NOMO-1 (cell line): ENCODE measurements around the gene LDAF1.
"Not testable (repeated sequence)": the region's sequence is repeated elsewhere in the genome, so short reads cannot be mapped to it uniquely, and the experiment has no call there.

Experiments
- DNase-seq, 2 experiments: peaks; one replicate each; lab custom pipeline; 2025; ENCODE audit not compliant: unreplicated experiment in 2 of 2; lab: John Stamatoyannopoulos, UW

LDAF1 gene

DNA sequence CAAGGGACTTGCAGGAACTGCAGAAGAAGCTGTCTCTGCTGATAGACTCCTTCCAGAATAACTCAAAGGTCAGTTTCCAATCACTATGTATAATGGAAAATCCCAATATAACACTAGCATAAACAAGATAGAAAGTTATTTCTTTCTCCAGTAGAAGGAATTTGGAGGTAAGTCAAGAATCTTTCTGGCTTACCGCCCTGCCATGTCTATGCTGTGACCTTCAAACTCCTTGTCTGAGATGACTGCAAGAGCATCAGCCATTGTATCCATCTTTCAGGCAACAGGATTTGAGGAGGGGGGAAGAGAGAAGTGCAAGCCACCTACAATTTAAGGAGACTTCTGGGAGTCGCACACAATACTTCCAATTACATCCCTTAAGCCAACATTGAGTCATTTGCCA, 2.7 kb downstream of the LDAF1 start:
- no peak for DNase-seq

DNA sequence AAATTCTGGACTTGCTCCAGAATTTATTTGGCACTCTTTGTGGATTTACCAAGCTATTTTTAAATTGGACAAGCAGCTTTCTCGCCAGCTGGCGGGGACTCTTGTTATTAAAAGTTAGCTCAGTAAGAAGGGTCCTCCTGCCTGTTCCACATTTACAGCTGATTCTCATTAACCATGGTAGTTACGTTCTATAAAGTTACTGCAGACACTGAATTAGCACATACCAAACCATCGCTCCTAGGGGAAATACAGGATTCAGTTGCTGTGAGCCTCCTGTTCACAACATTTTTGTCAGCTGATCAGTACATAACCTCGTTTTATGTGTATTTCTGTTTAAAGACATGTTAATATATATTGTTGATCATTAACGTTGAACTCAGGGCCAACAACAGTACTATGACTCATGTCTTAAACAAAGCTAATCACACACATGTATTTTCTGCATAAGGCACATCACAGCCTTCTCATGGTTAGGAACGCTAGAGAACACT, 4.2 kb downstream of the LDAF1 start:
- DNase-seq: no peak

DNA sequence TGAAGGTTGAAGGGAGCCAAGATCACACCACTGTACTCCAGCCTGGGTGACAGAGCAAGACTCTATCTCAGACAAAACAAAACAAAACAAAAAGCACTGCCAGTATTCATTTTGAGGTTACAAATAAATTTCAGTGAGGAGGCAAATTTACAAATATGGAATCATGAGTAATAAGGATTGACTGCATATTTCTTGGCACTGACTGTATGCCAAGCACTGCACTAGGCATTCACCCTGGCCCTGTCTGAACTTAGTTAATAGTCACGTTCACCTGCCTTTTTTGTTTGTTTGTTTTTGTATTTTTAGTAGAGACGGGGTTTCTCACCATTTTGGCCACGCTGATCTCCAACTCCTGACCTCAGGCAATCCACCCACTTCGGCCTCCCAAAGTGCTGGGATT, 5.1 kb downstream of the LDAF1 start:
- DNase-seq: no peak

DNA sequence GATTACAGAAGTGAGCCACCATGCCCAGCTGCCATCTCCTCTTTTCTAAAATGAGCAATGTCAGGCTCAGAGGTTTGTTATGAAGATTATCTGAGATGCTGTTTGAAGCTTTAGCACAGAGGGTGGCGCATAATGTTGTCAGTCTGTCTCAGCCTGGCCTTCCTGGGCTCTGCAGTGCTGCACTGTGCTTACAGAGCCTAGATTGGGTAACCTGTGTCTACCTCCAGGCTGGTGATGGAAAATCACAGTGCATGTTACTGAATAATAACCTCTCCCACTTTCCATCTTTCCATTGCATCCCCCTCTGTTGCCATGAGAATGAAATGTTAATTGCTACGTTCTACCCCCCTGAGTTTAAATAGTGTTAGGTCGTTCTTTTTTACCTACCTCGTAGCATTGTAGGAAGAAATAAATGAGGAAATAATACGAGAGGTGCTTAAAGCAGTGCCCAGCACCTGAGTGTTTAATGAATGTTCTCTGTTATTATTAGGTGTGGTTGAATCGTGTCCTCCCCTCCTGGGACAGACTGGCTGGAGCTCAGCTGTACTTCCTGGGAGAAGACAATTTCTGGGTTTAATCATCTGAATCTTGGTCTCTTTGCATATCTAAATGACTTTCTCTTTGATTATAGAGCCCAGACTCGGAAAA, 6.2 kb downstream of the LDAF1 start:
- DNase-seq: no peak

DNA sequence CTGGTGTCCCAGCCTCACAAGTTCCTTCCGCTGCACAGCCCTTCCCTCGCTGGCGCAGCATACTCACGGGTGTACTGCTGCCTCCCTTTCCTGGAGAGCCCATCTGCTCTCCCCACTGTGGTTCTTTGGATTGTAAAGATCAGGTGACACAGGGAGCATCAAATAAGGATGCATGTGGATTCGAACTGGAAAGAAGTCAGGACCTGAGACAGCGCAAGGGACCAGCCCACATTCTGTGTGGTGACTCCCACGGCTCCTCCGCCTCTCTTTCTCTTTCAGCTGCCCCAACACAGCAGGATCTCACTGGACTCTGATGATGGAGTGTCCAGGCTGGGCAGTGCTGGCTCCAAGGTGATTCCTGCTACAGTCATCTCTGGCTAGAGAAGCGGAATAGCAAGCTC, 8.1 kb downstream of the LDAF1 start:
- DNase-seq: no peak

DNA sequence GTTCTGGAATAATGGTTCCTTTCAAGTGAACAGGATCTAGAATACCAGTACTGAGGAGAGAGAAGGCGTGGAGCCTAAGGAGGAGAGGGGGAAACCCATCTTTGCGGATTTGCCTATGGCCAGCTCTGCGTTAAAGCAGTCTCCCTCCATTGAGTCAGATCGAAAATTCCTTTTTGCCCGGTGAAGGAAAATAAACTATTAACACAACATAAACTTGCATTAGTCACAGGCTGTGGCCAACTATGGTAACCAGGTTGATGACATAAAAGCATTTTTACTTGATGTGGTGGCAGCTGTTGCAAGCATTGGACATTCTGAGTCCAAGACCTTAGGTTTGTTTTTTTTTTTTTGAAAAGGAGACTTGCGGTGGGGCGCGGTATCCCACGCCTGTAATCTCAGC, 8.9 kb downstream of the LDAF1 start:
- DNase-seq: no peak

DNA sequence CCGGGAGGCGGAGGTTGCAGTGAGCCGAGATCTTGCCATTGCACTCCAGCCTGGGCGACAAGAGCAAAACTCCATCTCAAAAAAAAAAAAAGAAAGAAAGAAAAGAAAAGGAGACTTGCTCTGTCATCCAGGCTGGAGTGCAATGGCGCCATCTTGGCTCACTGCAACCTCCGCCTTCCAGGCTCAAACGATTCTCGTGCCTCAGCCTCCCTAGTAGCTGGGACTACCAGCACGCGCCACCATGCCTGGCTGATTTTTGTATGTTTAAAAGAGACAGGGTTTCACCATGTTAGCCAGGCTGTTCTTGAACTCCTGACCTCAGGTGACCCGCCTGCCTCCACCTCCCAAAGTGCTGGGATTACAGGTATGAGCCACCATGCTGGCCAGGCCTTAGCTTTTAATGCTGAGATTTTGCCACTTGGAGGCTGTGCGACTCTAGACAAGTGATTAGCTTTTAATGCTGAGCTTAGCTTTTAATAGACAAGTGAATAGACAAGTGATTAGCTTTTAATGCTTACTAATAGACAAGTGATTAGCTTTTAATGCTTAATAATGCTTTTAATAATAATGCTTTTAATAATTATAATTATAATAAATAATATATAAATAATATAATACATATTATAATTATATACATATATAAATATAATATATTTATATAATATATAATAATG, 9.6 kb downstream of the LDAF1 start:
- no peak for DNase-seq

DNA sequence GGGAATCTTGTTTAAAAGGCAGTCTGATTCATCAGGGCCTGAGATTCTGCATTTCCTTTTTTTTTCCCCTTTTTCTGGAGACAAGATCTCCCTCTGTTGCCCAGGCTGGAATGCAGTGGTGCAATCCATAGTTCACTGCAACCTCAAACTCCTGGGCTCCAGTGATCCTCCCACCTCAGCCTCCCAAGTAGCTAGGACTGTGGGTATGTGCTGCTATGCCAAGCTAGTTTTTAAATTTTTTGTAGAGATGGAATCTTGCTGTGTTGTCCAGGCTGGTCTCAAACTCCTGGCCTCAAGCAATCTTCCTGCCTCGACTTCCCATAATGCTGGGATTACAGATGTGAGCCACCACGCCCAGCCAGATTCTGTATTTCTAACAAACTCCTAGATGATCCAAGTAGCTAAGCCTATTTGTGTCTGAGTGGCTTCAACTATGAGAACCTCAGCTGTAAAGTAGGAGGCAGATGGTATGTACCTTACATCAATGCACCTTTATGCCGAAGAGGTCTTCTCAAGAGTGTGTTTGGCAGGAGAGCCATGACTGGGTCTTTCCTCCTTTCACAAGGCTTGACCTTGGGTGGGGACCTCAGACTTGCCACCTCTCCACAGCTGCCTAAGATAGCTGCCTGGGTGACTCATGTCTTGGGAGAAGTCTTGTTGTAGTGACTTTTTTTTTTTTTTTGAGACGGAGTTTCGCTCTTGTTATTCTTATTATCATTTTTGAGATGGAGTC, 10.9 kb downstream of the LDAF1 start:
- no peak for DNase-seq

DNA sequence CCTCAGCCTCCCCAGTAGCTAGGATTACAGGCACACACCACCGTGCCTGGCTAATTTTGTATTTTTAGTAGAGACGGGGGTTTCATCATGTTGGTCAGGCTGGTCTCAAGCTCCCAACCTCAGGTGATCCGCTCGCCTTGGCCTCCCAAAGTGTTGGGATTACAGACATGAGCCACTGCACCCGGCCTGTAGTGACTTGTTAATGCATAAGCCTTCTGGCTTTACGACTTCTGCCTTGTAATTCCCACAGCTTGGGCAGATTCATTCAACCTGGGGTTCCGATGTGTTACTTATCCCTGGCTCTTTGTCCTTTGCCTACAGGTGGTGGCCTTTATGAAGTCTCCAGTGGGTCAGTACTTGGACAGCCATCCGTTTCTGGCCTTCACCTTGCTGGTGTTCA, 11.6 kb downstream of the LDAF1 start:
- not testable (repeated sequence) for DNase-seq

DNA sequence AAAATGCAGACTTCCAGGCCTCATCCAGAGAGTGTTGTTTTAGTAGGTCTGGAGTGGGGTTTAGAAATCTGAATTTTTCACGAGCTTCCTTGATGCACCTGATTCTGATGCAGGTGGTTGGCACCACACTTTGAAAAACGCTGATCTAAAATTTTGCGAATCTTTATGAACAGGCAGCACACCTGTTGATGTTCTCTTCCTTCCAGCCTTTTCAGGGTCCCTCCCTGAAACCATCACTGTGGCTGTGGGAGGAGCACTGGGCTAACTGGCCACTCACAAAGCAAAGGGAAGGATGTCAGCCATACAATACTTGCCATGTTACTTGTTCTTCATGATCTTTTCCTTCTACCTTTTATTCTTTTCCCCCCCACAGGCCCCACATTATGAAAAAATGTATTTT, 14.2 kb downstream of the LDAF1 start:
- DNase-seq: no peak

DNA sequence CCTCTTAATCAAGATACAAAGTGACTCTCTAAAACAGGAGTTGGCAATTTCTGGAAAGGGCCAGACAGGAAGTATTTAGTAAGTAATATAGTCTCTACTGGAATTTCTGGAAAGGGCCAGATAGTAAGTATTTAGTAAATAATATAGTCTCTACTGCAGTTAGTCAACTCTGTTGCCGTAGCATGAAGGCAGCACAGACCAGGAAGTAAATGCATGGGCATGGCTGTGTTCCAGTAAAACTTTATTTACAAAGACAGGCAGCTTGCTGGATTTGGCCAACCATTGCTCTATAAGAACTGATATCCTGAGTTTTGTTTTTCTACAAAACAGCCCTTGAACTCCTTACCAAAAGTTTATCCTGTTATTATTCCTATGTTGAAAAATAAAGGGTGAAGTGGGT, 16.9 kb downstream of the LDAF1 start:
- DNase-seq: no peak

DNA sequence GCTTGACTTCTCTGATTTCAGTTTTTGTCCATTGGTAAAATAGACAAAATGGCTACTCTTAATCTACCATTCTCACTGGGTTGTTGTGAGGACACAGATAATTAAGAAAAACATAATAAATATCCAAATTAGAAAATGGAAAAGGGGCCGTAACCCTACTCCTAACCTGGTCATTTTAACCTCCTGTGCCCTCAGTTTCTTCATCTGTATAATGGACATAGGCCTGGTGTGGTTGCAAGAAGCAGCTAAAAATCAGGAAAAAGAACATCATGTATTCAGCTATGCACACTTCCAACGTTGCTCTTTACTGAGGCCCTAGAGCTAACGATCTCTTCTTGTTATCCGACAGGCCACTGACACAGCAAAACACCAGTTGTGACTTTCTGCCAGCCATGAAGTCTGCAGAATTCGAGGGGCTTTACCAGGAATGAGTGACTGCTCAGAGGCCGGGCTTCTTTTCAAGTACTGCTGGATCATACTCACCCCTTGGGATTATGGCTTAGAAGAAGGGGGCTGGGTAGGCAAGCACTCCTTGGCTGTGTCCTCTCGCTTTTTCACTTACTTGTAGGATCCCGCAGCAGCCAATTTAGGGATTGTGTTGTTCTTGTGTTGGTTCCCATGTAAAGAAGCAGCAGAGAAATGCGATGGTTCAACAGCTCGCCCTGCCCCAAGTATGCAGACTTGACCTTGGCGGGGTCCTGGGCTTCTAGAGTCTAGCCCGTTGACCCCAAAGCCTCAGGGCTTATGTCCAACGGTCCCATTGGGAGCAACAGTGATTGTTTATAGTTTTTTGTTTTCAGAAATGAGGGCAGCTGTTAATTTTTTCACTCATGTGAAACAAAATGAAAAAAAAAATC, 20.9 kb downstream of the LDAF1 start:
- no peak for DNase-seq

DNA sequence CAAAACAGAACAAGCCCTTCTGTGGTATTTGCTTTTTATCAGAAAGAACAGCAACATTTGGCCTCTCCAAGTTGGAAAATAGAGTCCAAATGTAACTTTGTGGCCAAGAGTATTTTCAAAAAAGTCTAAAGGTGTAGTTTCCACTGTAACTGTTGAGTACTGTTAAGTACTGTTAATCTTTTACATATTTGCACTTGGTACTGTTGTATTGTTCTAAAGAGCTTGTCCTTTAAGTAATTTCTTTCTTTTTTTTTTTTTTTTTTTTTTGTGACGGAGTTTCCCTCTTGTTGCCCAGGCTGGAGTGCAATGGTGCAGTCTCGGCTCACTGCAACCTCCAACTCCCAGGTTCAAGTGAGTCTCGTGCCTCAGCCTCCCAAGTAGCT, 21.5 kb downstream of the LDAF1 start:
- DNase-seq: no peak

DNA sequence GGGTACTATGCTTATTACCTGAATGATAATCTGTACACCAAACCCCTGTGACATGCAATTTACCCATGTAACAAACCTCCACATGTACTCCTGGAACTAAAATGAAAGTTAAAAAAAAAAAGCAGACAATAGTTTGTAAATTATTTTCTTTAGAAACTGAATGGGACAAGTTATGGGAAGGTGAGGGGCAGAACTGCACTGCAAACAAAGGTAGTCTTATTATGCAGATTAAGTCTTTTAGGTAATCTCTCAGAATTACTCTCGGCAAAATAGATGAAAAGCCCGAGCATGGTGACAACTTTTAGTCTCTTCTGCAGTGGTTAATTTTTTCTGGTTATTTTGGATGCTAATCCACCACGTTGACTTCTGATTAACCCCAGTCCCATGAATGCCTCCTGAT, 25.5 kb downstream of the LDAF1 start:
- DNase-seq: no peak

DNA sequence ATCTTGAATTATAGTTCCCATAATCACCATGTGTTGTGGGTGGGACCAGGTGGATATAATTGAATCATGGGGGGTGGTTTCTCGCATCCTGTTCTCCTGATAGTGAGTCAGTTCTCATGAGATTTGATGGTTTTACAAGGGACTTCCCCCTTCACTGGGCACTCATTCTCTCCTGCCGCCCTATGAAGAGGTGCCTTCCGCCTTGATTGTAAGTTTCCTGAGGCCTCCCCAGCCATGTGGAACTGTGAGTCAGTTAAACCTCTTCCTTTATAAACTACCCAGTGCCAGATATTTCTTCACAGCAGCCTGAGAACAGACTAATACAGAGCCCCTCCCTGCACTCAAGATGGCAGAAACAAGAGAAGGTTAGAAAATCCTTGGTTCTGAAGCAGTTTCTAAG, 26.4 kb downstream of the LDAF1 start:
- no peak for DNase-seq

DNA sequence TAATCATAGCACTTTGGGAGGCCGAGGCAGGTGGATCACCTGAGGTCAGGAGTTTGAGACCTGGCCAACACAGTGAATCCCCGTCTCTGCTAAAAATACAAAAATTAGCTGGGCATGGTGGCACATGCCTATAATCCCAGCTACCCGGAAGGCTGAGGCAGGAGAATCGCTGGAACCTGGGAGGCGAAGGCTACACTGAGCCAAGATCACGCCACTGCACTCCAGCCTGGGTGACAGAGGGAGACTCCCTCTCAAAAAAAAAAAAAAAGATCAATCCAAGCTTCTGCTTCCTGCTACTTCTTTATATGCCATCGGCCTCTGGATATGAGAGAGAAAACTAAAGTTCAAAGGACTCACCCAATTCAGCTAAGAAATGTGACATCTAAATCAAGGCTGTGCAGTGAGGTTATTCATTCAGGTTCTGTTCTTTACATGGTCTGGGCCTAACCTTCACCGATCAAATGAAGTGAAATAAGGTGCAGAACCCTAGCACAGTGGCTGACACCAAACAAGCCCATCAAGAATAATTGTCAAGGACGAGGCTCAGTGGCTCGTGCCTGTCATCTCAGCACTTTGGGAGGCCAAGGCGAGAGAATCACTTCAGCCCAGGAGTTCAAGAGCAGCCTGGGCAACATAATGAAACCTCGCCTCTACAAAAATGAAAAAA, 27.3 kb downstream of the LDAF1 start:
- no peak for DNase-seq

DNA sequence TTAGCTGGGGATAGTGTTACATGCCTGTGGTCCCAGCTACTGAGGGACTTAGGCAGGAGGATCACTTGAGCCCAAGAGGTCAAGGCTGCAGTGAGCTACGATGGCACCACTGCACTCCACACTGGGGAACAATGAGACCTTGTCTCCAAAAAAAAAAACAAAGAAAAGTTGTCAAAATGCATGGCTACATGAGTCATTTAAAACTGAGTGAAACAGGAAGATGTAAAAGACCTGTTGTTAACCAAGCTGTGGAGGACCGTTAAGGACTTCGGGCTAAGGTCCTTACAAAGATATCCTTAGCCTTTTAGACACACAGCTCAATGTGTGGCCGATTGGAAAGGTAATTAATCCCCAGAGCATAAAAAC, 27.8 kb downstream of the LDAF1 start:
- DNase-seq: peak in 1 of 2 experiments; percentile 25

DNA sequence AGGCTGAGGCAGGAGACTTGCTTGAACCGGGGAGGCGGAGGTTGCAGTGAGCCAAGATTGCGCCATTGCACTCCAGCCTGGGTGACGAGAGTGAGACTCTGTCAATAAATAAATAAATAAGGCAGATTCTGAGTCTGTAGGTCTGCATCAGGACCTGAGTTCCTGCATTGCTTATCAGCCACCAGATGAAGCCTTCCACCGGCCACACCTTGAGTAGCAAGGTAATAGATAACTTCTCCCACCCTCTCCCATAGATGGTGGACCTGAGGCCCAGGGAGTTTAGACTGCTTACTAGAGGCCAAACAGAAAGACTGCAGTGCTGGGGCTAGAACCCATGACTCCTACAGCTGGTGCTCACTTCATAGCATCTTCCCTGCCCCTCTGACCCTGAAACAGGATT, 30.8 kb downstream of the LDAF1 start:
- no peak for DNase-seq

DNA sequence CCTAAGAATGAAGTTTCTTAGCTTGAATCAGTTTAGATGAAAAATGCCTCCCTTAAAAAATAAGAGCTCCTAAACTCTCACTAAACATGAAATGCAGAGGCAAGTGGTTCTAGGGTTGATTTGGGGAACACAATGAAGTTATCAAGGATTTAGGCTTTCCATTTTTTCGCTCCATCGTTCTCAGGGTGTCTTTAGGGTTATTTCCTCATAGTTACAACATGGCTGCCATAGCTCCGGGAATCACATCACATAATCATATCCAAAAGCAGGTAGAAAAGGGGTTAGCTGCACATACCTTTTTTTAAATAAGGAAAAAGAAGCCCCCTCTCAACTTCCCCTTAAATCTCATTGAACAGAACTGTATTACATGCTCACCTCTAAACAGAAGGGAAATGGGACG, 31.5 kb downstream of the LDAF1 start:
- DNase-seq: no peak

DNA sequence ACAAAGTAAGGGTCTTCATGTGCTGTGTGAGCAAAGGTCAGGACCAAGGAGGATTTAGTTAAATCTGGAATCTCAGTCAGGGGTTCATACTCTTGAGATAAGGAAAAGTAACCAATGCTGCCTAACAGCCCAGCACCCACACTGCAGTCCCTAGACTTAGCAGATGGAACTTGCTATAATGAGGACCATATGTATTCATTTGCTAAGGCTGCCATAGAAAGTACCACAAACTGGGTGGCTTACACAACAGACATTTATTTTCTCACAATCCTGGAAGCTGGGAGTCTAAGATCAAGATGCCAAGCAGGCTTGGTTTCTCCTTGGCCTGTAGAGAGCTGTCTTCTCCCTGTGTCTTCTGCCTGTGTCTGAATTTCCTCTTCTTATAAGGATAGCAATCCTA, 32.1 kb downstream of the LDAF1 start:
- DNase-seq: no peak

DNA sequence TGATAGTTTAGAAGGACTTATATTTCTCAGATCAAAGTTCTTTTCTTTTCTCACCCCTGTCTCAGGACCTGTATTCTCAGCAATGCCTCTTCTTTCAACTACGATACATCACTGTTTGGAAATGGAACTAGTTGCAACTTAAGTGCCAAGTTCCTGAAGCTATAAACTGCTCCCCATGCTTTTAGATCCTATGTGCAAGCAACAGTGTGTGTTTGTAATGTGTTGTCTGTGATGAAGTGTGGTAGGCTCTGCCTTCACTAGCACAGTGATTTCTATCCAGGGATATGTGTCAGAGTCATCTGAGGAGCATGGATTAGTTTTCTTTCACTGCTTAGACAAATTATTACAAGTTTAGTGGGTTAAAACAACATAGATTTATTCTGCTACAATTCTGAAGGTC, 34.5 kb downstream of the LDAF1 start:
- no peak for DNase-seq
